ENCODE results near the gene GAPT.

DNA sequence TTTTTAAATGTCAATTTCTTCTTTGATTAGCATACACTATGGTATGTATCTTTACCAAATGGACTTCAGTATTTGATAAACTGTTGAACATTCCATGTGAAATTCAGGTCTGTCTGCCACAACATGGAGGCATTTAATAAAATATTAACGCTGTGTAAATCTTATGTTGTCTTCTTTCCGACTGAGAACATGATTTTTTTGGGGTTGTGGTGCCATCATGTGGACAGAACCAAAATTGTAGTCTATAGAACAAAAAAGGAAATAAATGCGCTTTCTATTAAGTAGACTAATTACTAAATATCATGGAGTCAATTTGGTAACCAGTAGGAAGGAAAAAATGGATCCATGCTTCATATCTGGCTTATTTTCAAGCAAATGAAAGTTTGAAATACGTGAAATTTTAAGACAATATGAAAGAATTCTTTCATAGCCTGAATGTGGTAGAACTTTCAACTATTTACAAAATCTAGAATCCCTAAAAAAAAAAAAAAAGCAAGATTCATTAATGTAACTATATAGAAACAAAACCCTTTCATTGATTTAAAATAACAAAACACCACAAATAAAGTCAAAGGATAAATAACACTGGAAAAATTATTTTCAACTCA, 28.5 kb upstream of the GAPT start:
- TF ChIP-seq YY1 (IDR thresholded peaks at IDR 0.05; ENCODE audit: low read depth) (0 out of 2 replicates have a peak, but pooled peaks have one; percentile 26), FOXJ3 (CRISPR knock-in tag; IDR thresholded peaks at IDR 0.05) (no peak), MXI1 (IDR thresholded peaks at IDR 0.05; ENCODE audit: low read depth, low read length) (no peak), POLR2AphosphoS5 (IDR thresholded peaks at IDR 0.05; ENCODE audit: low read depth, low read length) (no peak), NFIC (IDR thresholded peaks at IDR 0.05; ENCODE audit: borderline replicate concordance) (no peak), RFX5 (IDR thresholded peaks at IDR 0.05; ENCODE audit: low read length) (no peak), RXRA (IDR thresholded peaks at IDR 0.05; ENCODE audit: borderline replicate concordance, low read depth) (no peak), EZH2phosphoT487 (IDR thresholded peaks at IDR 0.05; ENCODE audit: borderline replicate concordance, low read depth) (no peak), RCOR1 (IDR thresholded peaks at IDR 0.05; ENCODE audit: low read length) (no peak)
- TF ChIP-seq, protein P1, sequence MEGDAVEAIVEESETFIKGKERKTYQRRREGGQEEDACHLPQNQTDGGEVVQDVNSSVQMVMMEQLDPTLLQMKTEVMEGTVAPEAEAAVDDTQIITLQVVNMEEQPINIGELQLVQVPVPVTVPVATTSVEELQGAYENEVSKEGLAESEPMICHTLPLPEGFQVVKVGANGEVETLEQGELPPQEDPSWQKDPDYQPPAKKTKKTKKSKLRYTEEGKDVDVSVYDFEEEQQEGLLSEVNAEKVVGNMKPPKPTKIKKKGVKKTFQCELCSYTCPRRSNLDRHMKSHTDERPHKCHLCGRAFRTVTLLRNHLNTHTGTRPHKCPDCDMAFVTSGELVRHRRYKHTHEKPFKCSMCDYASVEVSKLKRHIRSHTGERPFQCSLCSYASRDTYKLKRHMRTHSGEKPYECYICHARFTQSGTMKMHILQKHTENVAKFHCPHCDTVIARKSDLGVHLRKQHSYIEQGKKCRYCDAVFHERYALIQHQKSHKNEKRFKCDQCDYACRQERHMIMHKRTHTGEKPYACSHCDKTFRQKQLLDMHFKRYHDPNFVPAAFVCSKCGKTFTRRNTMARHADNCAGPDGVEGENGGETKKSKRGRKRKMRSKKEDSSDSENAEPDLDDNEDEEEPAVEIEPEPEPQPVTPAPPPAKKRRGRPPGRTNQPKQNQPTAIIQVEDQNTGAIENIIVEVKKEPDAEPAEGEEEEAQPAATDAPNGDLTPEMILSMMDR (IDR thresholded peaks at IDR 0.05), result peak; percentile 70
- TF ChIP-seq, protein P2, sequence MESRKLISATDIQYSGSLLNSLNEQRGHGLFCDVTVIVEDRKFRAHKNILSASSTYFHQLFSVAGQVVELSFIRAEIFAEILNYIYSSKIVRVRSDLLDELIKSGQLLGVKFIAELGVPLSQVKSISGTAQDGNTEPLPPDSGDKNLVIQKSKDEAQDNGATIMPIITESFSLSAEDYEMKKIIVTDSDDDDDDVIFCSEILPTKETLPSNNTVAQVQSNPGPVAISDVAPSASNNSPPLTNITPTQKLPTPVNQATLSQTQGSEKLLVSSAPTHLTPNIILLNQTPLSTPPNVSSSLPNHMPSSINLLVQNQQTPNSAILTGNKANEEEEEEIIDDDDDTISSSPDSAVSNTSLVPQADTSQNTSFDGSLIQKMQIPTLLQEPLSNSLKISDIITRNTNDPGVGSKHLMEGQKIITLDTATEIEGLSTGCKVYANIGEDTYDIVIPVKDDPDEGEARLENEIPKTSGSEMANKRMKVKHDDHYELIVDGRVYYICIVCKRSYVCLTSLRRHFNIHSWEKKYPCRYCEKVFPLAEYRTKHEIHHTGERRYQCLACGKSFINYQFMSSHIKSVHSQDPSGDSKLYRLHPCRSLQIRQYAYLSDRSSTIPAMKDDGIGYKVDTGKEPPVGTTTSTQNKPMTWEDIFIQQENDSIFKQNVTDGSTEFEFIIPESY (IDR thresholded peaks at IDR 0.05; ENCODE audit: borderline replicate concordance, low read depth), result no peak
- TF ChIP-seq, protein P3, sequence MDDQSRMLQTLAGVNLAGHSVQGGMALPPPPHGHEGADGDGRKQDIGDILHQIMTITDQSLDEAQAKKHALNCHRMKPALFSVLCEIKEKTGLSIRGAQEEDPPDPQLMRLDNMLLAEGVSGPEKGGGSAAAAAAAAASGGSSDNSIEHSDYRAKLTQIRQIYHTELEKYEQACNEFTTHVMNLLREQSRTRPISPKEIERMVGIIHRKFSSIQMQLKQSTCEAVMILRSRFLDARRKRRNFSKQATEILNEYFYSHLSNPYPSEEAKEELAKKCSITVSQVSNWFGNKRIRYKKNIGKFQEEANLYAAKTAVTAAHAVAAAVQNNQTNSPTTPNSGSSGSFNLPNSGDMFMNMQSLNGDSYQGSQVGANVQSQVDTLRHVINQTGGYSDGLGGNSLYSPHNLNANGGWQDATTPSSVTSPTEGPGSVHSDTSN (IDR thresholded peaks at IDR 0.05), result no peak

Measured in SK-N-SH (cell line).